Upper lobe of right lung (tissue), 1 donor: ENCODE results near the gene ADCY2. TPM values are rescaled to one million over a fixed set of nuclear protein-coding genes. Genes with fewer than 3 reads are reported as not detected.

ENCODE experiments used
- ATAC-seq: fragments of 200-7000 bp; cut with Tn5 transposase; one replicate; pipeline ENCODE4 v1.9.1; 2020; ENCODE audit warnings: mild to moderate bottlenecking, moderate library complexity
- DNase-seq: peaks from one replicate; pipeline ENCODE4 v3.0.0-alpha.2; 2020
- H3K27ac ChIP-seq: fragments of 200-600 bp; one replicate; pipeline ENCODE4 v1.8.0; 2022
- H3K27me3 ChIP-seq: fragments of 200-600 bp; one replicate; pipeline ENCODE4 v1.8.0; 2022; ENCODE audit warnings: mild to moderate bottlenecking
- H3K36me3 ChIP-seq: fragments of 200-600 bp; one replicate; pipeline ENCODE4 v1.8.0; 2022
- H3K4me1 ChIP-seq: fragments of 200-600 bp; one replicate; pipeline ENCODE4 v1.8.0; 2022
- H3K4me3 ChIP-seq: fragments of 200-600 bp; one replicate; pipeline ENCODE4 v1.8.0; 2022; ENCODE audit warnings: mild to moderate bottlenecking
- H3K9me3 ChIP-seq: fragments of 200-600 bp; one replicate; pipeline ENCODE4 v1.8.0; 2022
- CTCF ChIP-seq: fragments of 200-600 bp; IDR thresholded peaks from one replicate; pipeline ENCODE4 v1.8.0; 2022; ENCODE audit warnings: antibody characterized with exemption
- intact Hi-C: fragments of 100-400 bp; cut with DNase I; formaldehyde crosslinking; loops from one replicate; pipeline ENCODE4 v1.11.0; 2022
- total RNA-seq: library from RNA; stranded (reverse); fragmentation: NEBNext Ultra II Directional; extraction: Animal tissue kit (Norgen Biotek cat#: 25700); gene quantifications from one replicate; pipeline ENCODE4 v1.2.1, GENCODE V29; 2021
- donor health status: DM: no; HTN: yes; CAD: no; lungs with severe emphysema.

The ADCY2 gene
- total RNA-seq, 1 donor from 2014 or later = 0.17 TPM

- H3K36me3 ChIP-seq = no peaks in the 10 kb centered on the region
- H3K27me3 ChIP-seq = no peaks in the 10 kb centered on the region
- ATAC-seq (no peak), DNase-seq (no peak)
- intact Hi-C loops = no loop called here
- H3K4me1 ChIP-seq = no peaks in the 10 kb centered on the region
- no peak for TF ChIP-seq CTCF
- H3K9me3 ChIP-seq = no peaks in the 10 kb centered on the region
- no peak overlapping the region for H3K4me3 ChIP-seq
- no peak overlapping the region for H3K27ac ChIP-seq
These were observed 284.3 kb downstream of the ADCY2 start for GRCh38 chr5:7680260-7680659.

GRCh38 chr5:7682379-7682778 lies 286.4 kb downstream of the ADCY2 start:
- no peaks in the 10 kb centered on the region for H3K36me3 ChIP-seq
- no peak overlapping the region for H3K4me3 ChIP-seq
- H3K27ac ChIP-seq = no peak overlapping the region
- H3K9me3 ChIP-seq = no peaks in the 10 kb centered on the region
- intact Hi-C loops = no loop called here
- H3K4me1 ChIP-seq = no peaks in the 10 kb centered on the region
- H3K27me3 ChIP-seq = no peaks in the 10 kb centered on the region
- no peak for TF ChIP-seq CTCF
- ATAC-seq (no peak), DNase-seq (no peak)

- no peaks in the 10 kb centered on the region for H3K9me3 ChIP-seq
- no peaks in the 10 kb centered on the region for H3K27me3 ChIP-seq
- H3K4me3 ChIP-seq = no peak overlapping the region
- TF ChIP-seq CTCF = no peak
- ATAC-seq (no peak), DNase-seq (no peak)
- intact Hi-C loops = no loop called here
- H3K36me3 ChIP-seq = no peaks in the 10 kb centered on the region
- H3K27ac ChIP-seq = no peak overlapping the region
- H3K4me1 ChIP-seq = no peaks in the 10 kb centered on the region
These were observed 287.8 kb downstream of the ADCY2 start for GRCh38 chr5:7683753-7684152.

- ATAC-seq = no peak
- intact Hi-C loops = no loop called here
These were observed 288.9 kb downstream of the ADCY2 start for GRCh38 chr5:7684826-7685225.

GRCh38 chr5:7686794-7687193 lies 290.9 kb downstream of the ADCY2 start:
- DNase-seq (no peak), ATAC-seq (no peak)
- intact Hi-C loops = no loop called here
- H3K36me3 ChIP-seq = no peaks in the 10 kb centered on the region
- H3K9me3 ChIP-seq = no peaks in the 10 kb centered on the region
- no peak overlapping the region for H3K4me3 ChIP-seq
- H3K27me3 ChIP-seq = no peaks in the 10 kb centered on the region
- no peak for TF ChIP-seq CTCF
- H3K4me1 ChIP-seq = no peaks in the 10 kb centered on the region
- no peak overlapping the region for H3K27ac ChIP-seq

More at GRCh38 chr5:7684826-7685225, 288.9 kb downstream of the ADCY2 start:
- TF ChIP-seq CTCF = no peak
- Histone ChIP-seq H3K27me3 (no peaks in the 10 kb centered on the region), H3K9me3 (no peaks in the 10 kb centered on the region), H3K36me3 (no peaks in the 10 kb centered on the region), H3K27ac (no peak overlapping the region), H3K4me1 (no peaks in the 10 kb centered on the region), H3K4me3 (no peak overlapping the region)
- no peak for DNase-seq

- ATAC-seq (no peak), DNase-seq (no peak)
- no peak for TF ChIP-seq CTCF
- H3K4me1 ChIP-seq = no peaks in the 10 kb centered on the region
- no peaks in the 10 kb centered on the region for H3K36me3 ChIP-seq
- intact Hi-C loops = no loop called here
- no peaks in the 10 kb centered on the region for H3K9me3 ChIP-seq
- H3K27me3 ChIP-seq = no peaks in the 10 kb centered on the region
- no peak overlapping the region for H3K4me3 ChIP-seq
- no peak overlapping the region for H3K27ac ChIP-seq
These were observed 294.6 kb downstream of the ADCY2 start for GRCh38 chr5:7690557-7690956.
